CD4-positive, alpha-beta memory T cell (primary cell): ENCODE data around the gene NEUROD1. TPM values are rescaled to one million over a fixed set of nuclear protein-coding genes. Genes with fewer than 3 reads are reported as not detected.

ENCODE experiments used
- CTCF ChIA-PET: fragments of 350-600 bp; sonication (Branson Sonifier 250); formaldehyde crosslinking; loops from one replicate; lab custom pipeline; 2021; ENCODE audit warnings: inconsistent platforms; ENCODE audit not compliant: partially characterized antibody; lab: Charles Lee
- POLR2A ChIA-PET: fragments of 350-600 bp; sonication (Branson Sonifier 250); formaldehyde crosslinking; loops from one replicate; lab custom pipeline; 2021; ENCODE audit not compliant: partially characterized antibody; lab: Charles Lee
- DNase-seq, 5 donors: peaks; one replicate each; pipeline versions ENCODE4 v3.0.0 to v3.0.0-alpha.2; 2020 to 2022; ENCODE audit warnings: mixed read lengths in 1 of 5
- H3K27ac ChIP-seq: one replicate; pipeline ENCODE4 v1.7.0; 2013; ENCODE audit warnings: low read depth, low read length
- H3K27me3 ChIP-seq: 2 replicates; pipeline ENCODE4 v1.7.0; 2013; ENCODE audit warnings: mild to moderate bottlenecking, low read length, moderate library complexity; ENCODE audit not compliant: insufficient read depth
- H3K36me3 ChIP-seq: 2 replicates; pipeline ENCODE4 v1.7.0; 2013; ENCODE audit warnings: mild to moderate bottlenecking, low read length, moderate library complexity; ENCODE audit not compliant: insufficient read depth
- H3K4me1 ChIP-seq: 2 replicates; pipeline ENCODE4 v1.7.0; 2013; ENCODE audit warnings: mild to moderate bottlenecking, low read length, moderate library complexity; ENCODE audit not compliant: insufficient read depth
- H3K4me3 ChIP-seq, 2 donors: one replicate each; pipeline ENCODE4 v1.7.0; 2013; ENCODE audit warnings: low read length in 2 of 2, mild to moderate bottlenecking in 1 of 2
- H3K9me3 ChIP-seq, 2 donors: one replicate each; pipeline ENCODE4 v1.7.0; 2013; ENCODE audit warnings: low read length in 2 of 2, control low read depth in 1 of 2; ENCODE audit not compliant: control insufficient read depth in 1 of 2
- H3K27ac Mint-ChIP-seq, 7 donors: one replicate each; pipeline ENCODE4 v1.8.0; 2020 to 2021; ENCODE audit warnings: mixed read lengths in 7 of 7, mild to moderate bottlenecking in 6 of 7, inconsistent platforms in 3 of 7, moderate library complexity in 3 of 7
- H3K27me3 Mint-ChIP-seq, 2 donors: one replicate each; pipeline ENCODE4 v1.8.0; 2020 to 2021; ENCODE audit warnings: mixed read lengths in 2 of 2
- H3K36me3 Mint-ChIP-seq, 2 donors: one replicate each; pipeline ENCODE4 v1.8.0; 2020 to 2021; ENCODE audit warnings: mixed read lengths in 2 of 2, inconsistent platforms in 1 of 2, mild to moderate bottlenecking in 1 of 2
- H3K4me1 Mint-ChIP-seq, 4 donors: one replicate each; pipeline ENCODE4 v1.8.0; 2020 to 2021; ENCODE audit warnings: mixed read lengths in 4 of 4, mild to moderate bottlenecking in 1 of 4
- H3K4me3 Mint-ChIP-seq, 8 donors: one replicate each; pipeline ENCODE4 v1.8.0; 2020 to 2021; ENCODE audit warnings: mixed read lengths in 8 of 8, mild to moderate bottlenecking in 7 of 8, moderate library complexity in 6 of 8, inconsistent platforms in 3 of 8
- H3K9me3 Mint-ChIP-seq, 8 donors: one replicate each; pipeline ENCODE4 v1.8.0; 2020 to 2021; ENCODE audit warnings: mixed read lengths in 8 of 8, mild to moderate bottlenecking in 5 of 8, inconsistent platforms in 3 of 8, moderate library complexity in 1 of 8
- intact Hi-C: fragments of 100-400 bp; cut with micrococcal nuclease; formaldehyde crosslinking; loops from one replicate; pipeline ENCODE4 v1.15.1; 2023
- polyA plus RNA-seq, 2 donors: library from polyadenylated mRNA; unstranded; fragments of 300-500 nt; fragmentation: Illumina TruSeq; gene quantifications; one replicate each; pipeline ENCODE4 v1.2.3, GENCODE V29; 2021
- total RNA-seq, 2 experiments: library from RNA; stranded (reverse); gene quantifications; one replicate each; pipeline ENCODE4 v1.2.3, GENCODE V29; 2021

NEUROD1 gene
- total and polyA plus RNA-seq, 4 experiments from 2014 or later = not detected

DNA sequence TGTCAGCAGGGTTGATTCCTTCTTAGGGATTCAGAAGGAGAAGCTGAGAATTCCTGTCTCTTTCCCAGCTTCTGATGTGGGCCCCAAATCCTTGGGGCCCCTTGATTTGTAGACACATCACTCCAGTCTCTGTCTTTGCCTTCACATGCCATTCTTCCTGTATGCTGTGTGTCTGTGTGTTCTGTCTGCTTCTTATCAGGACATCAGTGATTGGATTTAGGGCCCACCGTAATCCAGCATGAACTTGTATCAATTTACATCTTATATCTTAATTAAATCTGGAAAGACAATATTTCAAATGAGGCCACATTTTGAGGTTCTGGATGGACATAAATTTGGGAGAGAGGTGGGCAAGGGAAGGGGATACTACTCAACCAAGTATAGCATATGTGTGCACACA is 9.7 kb downstream of the NEUROD1 start:
- no peak for DNase-seq
- intact Hi-C loops = no loop called here
- no peak overlapping the region for H3K4me3 ChIP-seq
- Mint-ChIP-seq H3K4me1 (peaks cover 0 to 2% (median 0%) of the 10 kb centered on the region in 4 donors), H3K9me3 (peaks cover 0 to 12% (median 9%) of the 10 kb centered on the region in 8 donors), H3K27ac (no peak overlapping the region), H3K27me3 (peaks cover 16 to 20% of the 10 kb centered on the region in 2 donors), H3K4me3 (no peak overlapping the region), H3K36me3 (no peaks in the 10 kb centered on the region)
- POLR2A ChIA-PET = no interaction called here
- H3K27me3 ChIP-seq = no peaks in the 10 kb centered on the region
- CTCF ChIA-PET = no interaction called here
- H3K9me3 ChIP-seq = no peaks in the 10 kb centered on the region
- H3K4me1 ChIP-seq = no peaks in the 10 kb centered on the region
- H3K27ac ChIP-seq = no peak overlapping the region
- no peaks in the 10 kb centered on the region for H3K36me3 ChIP-seq

- POLR2A ChIA-PET = no interaction called here
- H3K4me3 ChIP-seq = no peak overlapping the region
- no peak for DNase-seq
- Mint-ChIP-seq H3K4me3 (no peak overlapping the region), H3K36me3 (no peaks in the 10 kb centered on the region), H3K4me1 (no peaks in the 10 kb centered on the region), H3K27me3 (peaks cover 11 to 15% of the 10 kb centered on the region in 2 donors), H3K9me3 (peaks cover 0 to 15% (median 11%) of the 10 kb centered on the region in 8 donors), H3K27ac (no peak overlapping the region)
- intact Hi-C loops = no loop called here
- H3K36me3 ChIP-seq = no peaks in the 10 kb centered on the region
- no peaks in the 10 kb centered on the region for H3K4me1 ChIP-seq
- no peaks in the 10 kb centered on the region for H3K9me3 ChIP-seq
- H3K27ac ChIP-seq = no peak overlapping the region
- CTCF ChIA-PET = no interaction called here
- no peaks in the 10 kb centered on the region for H3K27me3 ChIP-seq
Observed at GRCh38 chr2:181667234-181667633, 13.1 kb downstream of the NEUROD1 start.

GRCh38 chr2:181662287-181662686 is 18.0 kb downstream of the NEUROD1 start:
- CTCF ChIA-PET = no interaction called here
- H3K27me3 Mint-ChIP-seq = peaks cover 21% of the 10 kb centered on the region in 2 donors

DNA sequence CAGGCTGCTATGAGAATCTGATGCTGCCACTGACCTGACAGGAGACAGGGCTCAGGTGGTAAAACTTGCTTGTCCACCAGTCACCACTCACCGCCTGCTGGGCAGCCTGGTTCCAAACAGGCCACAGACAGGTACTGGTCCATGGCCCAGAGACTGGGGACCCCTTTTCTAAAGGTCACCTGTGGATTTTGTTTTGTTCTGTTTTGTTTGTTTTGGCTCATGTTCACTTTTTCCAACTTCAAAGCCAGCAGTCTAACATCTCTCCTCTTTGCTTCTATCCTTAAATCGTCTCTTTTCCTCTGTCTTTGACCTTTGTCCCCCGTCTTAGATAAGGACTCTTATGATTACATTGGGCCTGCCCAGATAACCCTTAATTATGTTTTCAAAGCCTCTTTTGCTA is 20.1 kb downstream of the NEUROD1 start:
- Mint-ChIP-seq H3K9me3 (no peaks in the 10 kb centered on the region), H3K27ac (no peak overlapping the region), H3K4me3 (no peak overlapping the region), H3K36me3 (no peaks in the 10 kb centered on the region), H3K4me1 (peaks cover 5 to 12% (median 8%) of the 10 kb centered on the region in 4 donors), H3K27me3 (peaks cover 28 to 32% of the 10 kb centered on the region in 2 donors)
- peaks cover 3% of the 10 kb centered on the region for H3K4me1 ChIP-seq
- peaks cover 5% of the 10 kb centered on the region for H3K27me3 ChIP-seq
- no peaks in the 10 kb centered on the region for H3K36me3 ChIP-seq
- no peak overlapping the region for H3K4me3 ChIP-seq
- intact Hi-C loops = no loop called here
- no peak overlapping the region for H3K27ac ChIP-seq
- no peak for DNase-seq
- no peaks in the 10 kb centered on the region for H3K9me3 ChIP-seq
- POLR2A ChIA-PET = no interaction called here
- CTCF ChIA-PET = no interaction called here

More at GRCh38 chr2:181662287-181662686, 18.0 kb downstream of the NEUROD1 start:
- Histone ChIP-seq H3K4me1 (no peaks in the 10 kb centered on the region), H3K4me3 (no peak overlapping the region), H3K9me3 (no peaks in the 10 kb centered on the region), H3K36me3 (no peaks in the 10 kb centered on the region), H3K27ac (no peak overlapping the region), H3K27me3 (peaks cover 3% of the 10 kb centered on the region)
- H3K9me3 Mint-ChIP-seq = peaks cover 0 to 15% (median 11%) of the 10 kb centered on the region in 8 donors
- H3K27ac Mint-ChIP-seq = no peak overlapping the region
- no peak overlapping the region for H3K4me3 Mint-ChIP-seq
- POLR2A ChIA-PET = no interaction called here
- intact Hi-C loops = no loop called here
- DNase-seq = no peak
- no peaks in the 10 kb centered on the region for H3K36me3 Mint-ChIP-seq
- peaks cover 0 to 1% (median under 1%) of the 10 kb centered on the region in 4 donors for H3K4me1 Mint-ChIP-seq

DNA sequence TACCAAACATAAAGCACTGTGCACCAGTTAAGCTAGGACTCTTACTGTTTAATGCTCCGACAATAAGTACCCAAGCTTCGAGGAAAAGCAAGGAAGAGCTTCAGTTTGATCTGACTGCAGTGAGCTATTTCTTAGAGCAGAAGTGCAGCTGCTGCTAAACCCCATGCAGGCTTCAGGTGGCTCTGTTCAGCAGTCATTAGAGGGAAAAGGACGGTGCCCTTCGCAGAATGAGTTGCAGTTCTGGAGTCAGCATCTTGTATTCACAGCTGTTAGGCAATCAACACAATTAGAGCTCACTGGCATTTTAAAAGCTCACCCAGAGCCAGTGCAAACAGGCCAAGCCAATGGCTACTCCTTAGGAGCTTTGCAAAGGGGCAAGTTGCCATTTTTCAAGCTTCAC is 21.9 kb downstream of the NEUROD1 start:
- no peaks in the 10 kb centered on the region for H3K36me3 ChIP-seq
- CTCF ChIA-PET = interaction anchor here (1.1 to 1.6 kb wide), 2 partner anchors 12 to 57 kb away, joined by 3 to 9 read pairs; no protein-coding TSS in a partner anchor
- no peak for DNase-seq
- peaks cover 33 to 34% of the 10 kb centered on the region in 2 donors for H3K27me3 Mint-ChIP-seq
- H3K4me3 ChIP-seq = no peak overlapping the region
- H3K27ac Mint-ChIP-seq = no peak overlapping the region
- peaks cover 9% of the 10 kb centered on the region for H3K27me3 ChIP-seq
- H3K4me1 ChIP-seq = peaks cover 3% of the 10 kb centered on the region
- no peaks in the 10 kb centered on the region for H3K36me3 Mint-ChIP-seq
- no peaks in the 10 kb centered on the region for H3K9me3 Mint-ChIP-seq
- POLR2A ChIA-PET = no interaction called here
- H3K4me3 Mint-ChIP-seq = no peak overlapping the region
- no peak overlapping the region for H3K27ac ChIP-seq
- H3K9me3 ChIP-seq = no peaks in the 10 kb centered on the region
- H3K4me1 Mint-ChIP-seq = peaks cover 5 to 12% (median 8%) of the 10 kb centered on the region in 4 donors
- intact Hi-C loops = no loop called here

- intact Hi-C loops = no loop called here
- H3K4me1 ChIP-seq = peaks cover 3% of the 10 kb centered on the region
- no peak overlapping the region for H3K4me3 ChIP-seq
- H3K9me3 ChIP-seq = no peaks in the 10 kb centered on the region
- H3K36me3 Mint-ChIP-seq = no peaks in the 10 kb centered on the region
- ChIA-PET CTCF (interaction anchor here (1.6 kb wide), 1 partner anchor 58 kb away, joined by 3 read pairs; no protein-coding TSS in a partner anchor), POLR2A (no interaction called here)
- peak overlapping the region; percentile 49 to 83 (median 74) for H3K4me3 Mint-ChIP-seq
- H3K27me3 ChIP-seq = peaks cover 9% of the 10 kb centered on the region
- H3K9me3 Mint-ChIP-seq = no peaks in the 10 kb centered on the region
- H3K27me3 Mint-ChIP-seq = peaks cover 34 to 39% of the 10 kb centered on the region in 2 donors
- H3K36me3 ChIP-seq = no peaks in the 10 kb centered on the region
- DNase-seq = no peak
- H3K27ac Mint-ChIP-seq = no peak overlapping the region
- no peak overlapping the region for H3K27ac ChIP-seq
- H3K4me1 Mint-ChIP-seq = peaks cover 5 to 12% (median 8%) of the 10 kb centered on the region in 4 donors
Observed at GRCh38 chr2:181657379-181657778, 22.9 kb downstream of the NEUROD1 start.

DNA sequence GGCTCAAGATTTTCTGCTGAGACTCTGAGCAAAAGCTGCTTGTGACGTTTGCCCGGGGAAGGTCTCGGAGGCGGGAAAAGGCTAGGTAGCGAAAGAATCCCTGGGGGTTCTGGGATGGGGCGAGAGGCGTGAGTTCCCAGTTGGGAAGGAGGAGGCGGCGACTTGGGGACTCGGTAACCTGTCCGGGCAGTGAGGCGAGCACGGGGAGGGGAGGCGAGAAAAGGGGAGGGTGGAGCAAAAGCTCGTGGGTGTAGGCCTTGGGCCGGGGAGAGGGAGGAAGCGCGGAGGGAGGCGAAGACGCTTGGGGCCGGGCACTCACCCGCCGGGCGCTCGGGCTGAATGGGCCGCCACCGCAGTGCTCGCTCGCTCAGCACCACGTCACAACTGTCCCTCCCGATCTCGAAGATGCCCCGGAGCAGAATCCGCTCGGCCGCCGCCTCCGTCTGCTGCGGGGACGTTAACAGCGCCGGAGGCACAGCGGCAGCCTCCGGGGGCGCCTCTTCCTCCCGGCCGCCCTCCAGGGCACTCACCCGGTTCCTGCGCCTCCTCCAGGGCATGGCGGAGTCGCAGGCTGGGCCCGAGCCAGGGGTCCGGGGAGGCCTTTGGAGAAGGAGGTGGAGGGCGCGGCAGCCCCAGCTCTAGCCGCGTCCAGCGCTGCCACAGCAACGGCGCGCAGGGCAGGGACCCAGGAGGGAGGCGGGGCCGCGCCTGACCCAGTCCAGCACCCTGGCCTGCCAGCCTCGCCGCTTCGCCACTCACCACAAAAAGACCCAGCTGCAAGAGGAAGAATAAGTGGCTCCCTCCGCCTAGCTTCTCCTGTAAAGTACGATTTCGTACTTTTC is 23.6 kb downstream of the NEUROD1 start, which contains the start of gene CERKL:
Gene CERKL (minus strand): TSS at position 656 of the 842 bp plus-strand sequence. CDS start 99 bp downstream, at position 557.
- intact Hi-C loops = no loop called here
- H3K4me1 ChIP-seq = peaks cover 3% of the 10 kb centered on the region
- Mint-ChIP-seq H3K9me3 (no peaks in the 10 kb centered on the region), H3K27ac (no peak within 1 kb of the TSS), H3K36me3 (no peaks in the 10 kb centered on the region), H3K4me3 (peak within 1 kb of the TSS; percentile 52 to 83 (median 76)), H3K27me3 (peaks cover 36 to 41% of the 10 kb centered on the region in 2 donors), H3K4me1 (peaks cover 5 to 12% (median 8%) of the 10 kb centered on the region in 4 donors)
- no peak for DNase-seq
- H3K9me3 ChIP-seq = no peaks in the 10 kb centered on the region
- CTCF ChIA-PET = no interaction called here
- H3K27ac ChIP-seq = no peak within 1 kb of the TSS
- POLR2A ChIA-PET = no interaction called here
- H3K4me3 ChIP-seq = peak within 1 kb of the TSS in 1 of 2 donors; percentile 14
- H3K27me3 ChIP-seq = peaks cover 9% of the 10 kb centered on the region
- H3K36me3 ChIP-seq = no peaks in the 10 kb centered on the region
